Activated naive CD8-positive, alpha-beta T cell treated with anti-CD3 and anti-CD28 coated beads, Interleukin-2, amount 10 ng/mL, durations not matched to agents 7 days and 5 days (primary cell): ENCODE data around the gene CCDC43. TPM values are rescaled to one million over a fixed set of nuclear protein-coding genes. Genes with fewer than 3 reads are reported as not detected.
"Not testable (repeated sequence)": the region's sequence is repeated elsewhere in the genome, so short reads cannot be mapped to it uniquely, and the experiment has no call there.

ENCODE experiments used
- ATAC-seq: fragments of 150-1000 bp; cut with Tn5 transposase; one replicate; pipeline ENCODE4 v1.10.0; 2021; ENCODE audit warnings: low read depth, moderate library complexity
- POLR2A ChIA-PET: fragments of 350-600 bp; sonication (Branson Sonifier 250); formaldehyde crosslinking; loops from one replicate; lab custom pipeline; 2021; ENCODE audit warnings: antibody characterized with exemption; lab: Charles Lee
- DNase-seq: peaks from one replicate; pipeline ENCODE4 v3.0.0; 2021
- H3K27ac Mint-ChIP-seq: one replicate; pipeline ENCODE4 v1.8.0; 2022; ENCODE audit warnings: mild to moderate bottlenecking, mixed read lengths
- H3K27me3 Mint-ChIP-seq: one replicate; pipeline ENCODE4 v1.8.0; 2022; ENCODE audit warnings: mild to moderate bottlenecking, moderate library complexity, mixed read lengths
- H3K36me3 Mint-ChIP-seq: one replicate; pipeline ENCODE4 v1.8.0; 2021; ENCODE audit warnings: mild to moderate bottlenecking, mixed read lengths
- H3K4me1 Mint-ChIP-seq: one replicate; pipeline ENCODE4 v1.8.0; 2021; ENCODE audit warnings: mixed read lengths
- H3K4me3 Mint-ChIP-seq: one replicate; pipeline ENCODE4 v1.8.0; 2022; ENCODE audit warnings: mild to moderate bottlenecking, moderate library complexity, mixed read lengths
- H3K9me3 Mint-ChIP-seq: one replicate; pipeline ENCODE4 v1.8.0; 2021; ENCODE audit warnings: mixed read lengths
- total RNA-seq, 2 experiments: library from RNA; stranded (reverse); gene quantifications; one replicate each; pipeline ENCODE4 v1.2.3, GENCODE V29; 2021

CCDC43 gene
- total RNA-seq: 10 to 100 TPM; 21.7 to 23.9 TPM

GRCh38 chr17:44689477-44690217 lies at the start of gene CCDC43:
Gene CCDC43, minus strand, starts transcription at chr17:44689776. Its CDS starts 23 bp downstream, at chr17:44689753.
- peaks cover 2% of the 10 kb centered on the region for H3K27me3 Mint-ChIP-seq
- DNase-seq: peak; percentile 91
- peak within 1 kb of the TSS; percentile 98 for H3K4me3 Mint-ChIP-seq
- H3K4me1 Mint-ChIP-seq: peaks cover 11% of the 10 kb centered on the region
- H3K9me3 Mint-ChIP-seq: no peaks in the 10 kb centered on the region
- POLR2A ChIA-PET: interaction anchor here (0.6 to 2.6 kb wide), 6 partner anchors 9 to 210 kb away, joined by 3 to 20 read pairs (median 3); partner anchors contain the start of genes DBF4B, EFTUD2 and GPATCH8
- peak; percentile 99 for ATAC-seq
- H3K27ac Mint-ChIP-seq: peak within 1 kb of the TSS; percentile 96
- peaks cover 3% of the 10 kb centered on the region for H3K36me3 Mint-ChIP-seq

GRCh38 chr17:44738214-44738906 lies 48.8 kb upstream of the CCDC43 start:
- no peak overlapping the region for H3K4me3 Mint-ChIP-seq
- no peak for ATAC-seq
- DNase-seq: no peak
- no peaks in the 10 kb centered on the region for H3K4me1 Mint-ChIP-seq
- no peaks in the 10 kb centered on the region for H3K9me3 Mint-ChIP-seq
- H3K27me3 Mint-ChIP-seq: no peaks in the 10 kb centered on the region
- H3K36me3 Mint-ChIP-seq: peaks cover 2% of the 10 kb centered on the region
- H3K27ac Mint-ChIP-seq: no peak overlapping the region
- POLR2A ChIA-PET: no interaction called here

- no peaks in the 10 kb centered on the region for H3K9me3 Mint-ChIP-seq
- no peak for ATAC-seq
- no peak overlapping the region for H3K4me3 Mint-ChIP-seq
- peaks cover 2% of the 10 kb centered on the region for H3K36me3 Mint-ChIP-seq
- POLR2A ChIA-PET: no interaction called here
- H3K27me3 Mint-ChIP-seq: no peaks in the 10 kb centered on the region
- DNase-seq: no peak
- H3K27ac Mint-ChIP-seq: no peak overlapping the region
- H3K4me1 Mint-ChIP-seq: no peaks in the 10 kb centered on the region
These were observed 47.1 kb upstream of the CCDC43 start for GRCh38 chr17:44736551-44737240.

GRCh38 chr17:44734272-44734671 lies 44.7 kb upstream of the CCDC43 start:
- Mint-ChIP-seq H3K36me3 (peaks cover 6% of the 10 kb centered on the region), H3K9me3 (no peaks in the 10 kb centered on the region), H3K4me3 (no peak overlapping the region), H3K27me3 (no peaks in the 10 kb centered on the region), H3K4me1 (no peaks in the 10 kb centered on the region), H3K27ac (no peak overlapping the region)
- no peak for DNase-seq
- no peak for ATAC-seq
- POLR2A ChIA-PET: interaction anchor here (0.6 kb wide), 1 partner anchor 133 kb away, joined by 4 read pairs; no protein-coding TSS in a partner anchor

GRCh38 chr17:44733753-44734152 lies 44.2 kb upstream of the CCDC43 start:
- DNase-seq (no peak), ATAC-seq (no peak)
- POLR2A ChIA-PET: no interaction called here
- H3K9me3 Mint-ChIP-seq: no peaks in the 10 kb centered on the region
- H3K27me3 Mint-ChIP-seq: no peaks in the 10 kb centered on the region
- H3K4me1 Mint-ChIP-seq: no peaks in the 10 kb centered on the region
- no peak overlapping the region for H3K27ac Mint-ChIP-seq
- peaks cover 6% of the 10 kb centered on the region for H3K36me3 Mint-ChIP-seq
- H3K4me3 Mint-ChIP-seq: no peak overlapping the region

GRCh38 chr17:44726121-44726520 lies 36.5 kb upstream of the CCDC43 start:
- H3K4me1 Mint-ChIP-seq, ATAC-seq, H3K9me3 Mint-ChIP-seq, DNase-seq, H3K4me3 Mint-ChIP-seq, POLR2A ChIA-PET, H3K27ac Mint-ChIP-seq, H3K27me3 Mint-ChIP-seq: not testable (repeated sequence)
- H3K36me3 Mint-ChIP-seq: peaks cover 11% of the 10 kb centered on the region

GRCh38 chr17:44722254-44722653 lies 32.7 kb upstream of the CCDC43 start:
- DNase-seq (no peak), ATAC-seq (no peak)
- Mint-ChIP-seq H3K9me3 (no peaks in the 10 kb centered on the region), H3K27ac (no peak overlapping the region), H3K4me3 (no peak overlapping the region), H3K4me1 (no peaks in the 10 kb centered on the region), H3K27me3 (no peaks in the 10 kb centered on the region), H3K36me3 (peaks cover 18% of the 10 kb centered on the region)
- POLR2A ChIA-PET: no interaction called here

GRCh38 chr17:44719444-44719843 lies 29.9 kb upstream of the CCDC43 start:
- POLR2A ChIA-PET: interaction anchor here (1.0 kb wide), 1 partner anchor 430 kb away, joined by 3 read pairs; no protein-coding TSS in a partner anchor
- DNase-seq (no peak), ATAC-seq (no peak)
- peaks cover 18% of the 10 kb centered on the region for H3K36me3 Mint-ChIP-seq
- peaks cover 2% of the 10 kb centered on the region for H3K4me1 Mint-ChIP-seq
- H3K9me3 Mint-ChIP-seq: no peaks in the 10 kb centered on the region
- no peaks in the 10 kb centered on the region for H3K27me3 Mint-ChIP-seq
- no peak overlapping the region for H3K4me3 Mint-ChIP-seq
- H3K27ac Mint-ChIP-seq: no peak overlapping the region

- POLR2A ChIA-PET: interaction anchor here (1.0 to 2.5 kb wide), 2 partner anchors 19 to 205 kb away, joined by 3 to 20 read pairs; partner anchors contain the start of genes CCDC43 and GPATCH8
These were observed 19.1 kb upstream of the CCDC43 start, which contains the start of gene DBF4B for GRCh38 chr17:44708401-44709263. Gene DBF4B, plus strand, starts transcription at chr17:44708665. Its CDS starts 156 bp downstream, at chr17:44708821.

GRCh38 chr17:44707755-44708400 lies 18.3 kb upstream of the CCDC43 start:
- Mint-ChIP-seq H3K36me3 (peaks cover 5% of the 10 kb centered on the region), H3K9me3 (no peaks in the 10 kb centered on the region), H3K4me3 (no peak overlapping the region), H3K27me3 (peaks cover 9% of the 10 kb centered on the region), H3K27ac (no peak overlapping the region), H3K4me1 (peaks cover 5% of the 10 kb centered on the region)
- DNase-seq (no peak), ATAC-seq (no peak)
- POLR2A ChIA-PET: interaction anchor here (1.0 to 2.5 kb wide), 3 partner anchors 18 to 205 kb away, joined by 3 to 20 read pairs (median 3); partner anchors contain the start of genes CCDC43 and GPATCH8

More at GRCh38 chr17:44708401-44709263, 19.1 kb upstream of the CCDC43 start, which contains the start of gene DBF4B:
- Mint-ChIP-seq H3K4me3 (no peak within 1 kb of the TSS), H3K27me3 (peaks cover 6% of the 10 kb centered on the region), H3K36me3 (peaks cover 5% of the 10 kb centered on the region), H3K4me1 (peaks cover 5% of the 10 kb centered on the region), H3K9me3 (no peaks in the 10 kb centered on the region), H3K27ac (peak within 1 kb of the TSS; percentile 54)
- peak; percentile 86 for ATAC-seq
- DNase-seq: peak; percentile 76

GRCh38 chr17:44700288-44700687 lies 10.7 kb upstream of the CCDC43 start:
- not testable (repeated sequence) for H3K4me1 Mint-ChIP-seq

GRCh38 chr17:44693609-44694008 lies 4.0 kb upstream of the CCDC43 start:
- POLR2A ChIA-PET: interaction anchor here (0.7 kb wide), 1 partner anchor 161 kb away, joined by 3 read pairs; no protein-coding TSS in a partner anchor
- Mint-ChIP-seq H3K4me3 (no peak overlapping the region), H3K27ac (no peak overlapping the region), H3K4me1 (peaks cover 8% of the 10 kb centered on the region), H3K9me3 (no peaks in the 10 kb centered on the region), H3K27me3 (peaks cover 2% of the 10 kb centered on the region), H3K36me3 (peaks cover 2% of the 10 kb centered on the region)
- DNase-seq: no peak
- no peak for ATAC-seq

More at GRCh38 chr17:44700288-44700687, 10.7 kb upstream of the CCDC43 start:
- DNase-seq, POLR2A ChIA-PET, H3K4me3 Mint-ChIP-seq, H3K36me3 Mint-ChIP-seq, H3K9me3 Mint-ChIP-seq, H3K27ac Mint-ChIP-seq, ATAC-seq: not testable (repeated sequence)
- H3K27me3 Mint-ChIP-seq: peaks cover 11% of the 10 kb centered on the region
